ENCODE results near the gene CDKAL1. TPM values are rescaled to one million over a fixed set of nuclear protein-coding genes. Genes with fewer than 3 reads are reported as not detected.

CDKAL1 gene
- total and polyA plus RNA-seq, 9 of the 15 experiments (the other 6 are each of a cell fraction or from before 2014, with no cell fraction given), result 11.2 to 36.3 (median 20.1) TPM

GRCh38 chr6:21200134-21200870, 666.0 kb downstream of the CDKAL1 start:
- no peak overlapping the region for H2AFZ ChIP-seq (ENCODE audit: low read depth, low read length)
- H3K79me2 ChIP-seq (ENCODE audit: control insufficient read depth, insufficient read depth, low read length), result no peaks in the 10 kb centered on the region
- no peaks in the 10 kb centered on the region for H4K20me1 ChIP-seq (replicated peaks; ENCODE audit: control insufficient read depth, insufficient read depth, low read length)
- no peaks in the 10 kb centered on the region for H3K9me1 ChIP-seq (ENCODE audit: control insufficient read depth, insufficient read depth, low read length)
- no peaks in the 10 kb centered on the region for H3K36me3 ChIP-seq (ENCODE audit: control insufficient read depth, insufficient read depth, low read length)
- whole genome bisulfite sequencing (ENCODE audit: insufficient coverage, low coverage, missing lambda C conversion rate), result 58% methylated on average over 7 of the region's 7 CpGs
- H3K9me3 ChIP-seq (replicated peaks; ENCODE audit: control insufficient read depth, insufficient read depth, low read depth, low read length), result no peaks in the 10 kb centered on the region
- FAIRE-seq (no peak), ATAC-seq (no peak), DNase-seq (ENCODE audit: extremely low read depth in 1 of 4, low spot score in 3 of 4) (no peak)
- H3K4me1 ChIP-seq (replicated peaks in 1 of 2; ENCODE audit: control insufficient read depth in 2 of 2, insufficient read depth in 2 of 2, low read length in 2 of 2), result no peaks in the 10 kb centered on the region
- no peak overlapping the region for H3K9ac ChIP-seq (ENCODE audit: insufficient read depth in 1 of 2, low read depth in 2 of 2, low read length in 2 of 2)
- no peak for TF ChIP-seq MAFK (IDR thresholded peaks at IDR 0.05; ENCODE audit: low read length)
- no peak for TF ChIP-seq CEBPB (tag; IDR thresholded peaks at IDR 0.05)
- TF ChIP-seq RFX1 (IDR thresholded peaks at IDR 0.05), result no peak
- H3K4me3 ChIP-seq, result no peak overlapping the region
- ChIA-PET POLR2A (no interaction called here), CTCF (ENCODE audit: low intra/inter-chr PET ratio) (no interaction called here)
- in situ Hi-C loops (cut with MboI) (no loop called here), intact Hi-C loops (cut with micrococcal nuclease) (no loop called here)
- H3K27me3 ChIP-seq (ENCODE audit: control insufficient read depth in 2 of 2, insufficient read depth in 2 of 2, low read length in 2 of 2), result no peaks in the 10 kb centered on the region
- no peak overlapping the region for H3K4me2 ChIP-seq (ENCODE audit: insufficient read depth, low read length)
- BruUV-seq (replicated peaks), result no TSS peak
- no peak overlapping the region for H3K27ac ChIP-seq (ENCODE audit: extremely low read depth, low read depth, low read length)

GRCh38 chr6:21201187-21201586, 666.9 kb downstream of the CDKAL1 start:
- BruUV-seq (replicated peaks), result no TSS peak
- Histone ChIP-seq H2AFZ (ENCODE audit: low read depth, low read length) (no peak overlapping the region), H3K9me3 (replicated peaks; ENCODE audit: control insufficient read depth, insufficient read depth, low read depth, low read length) (no peaks in the 10 kb centered on the region), H3K36me3 (ENCODE audit: control insufficient read depth, insufficient read depth, low read length) (no peaks in the 10 kb centered on the region), H3K27ac (ENCODE audit: extremely low read depth, low read depth, low read length) (no peak overlapping the region), H3K79me2 (ENCODE audit: control insufficient read depth, insufficient read depth, low read length) (no peaks in the 10 kb centered on the region), H3K4me3 (no peak overlapping the region), H3K4me2 (ENCODE audit: insufficient read depth, low read length) (no peak overlapping the region), H3K9me1 (ENCODE audit: control insufficient read depth, insufficient read depth, low read length) (no peaks in the 10 kb centered on the region), H4K20me1 (replicated peaks; ENCODE audit: control insufficient read depth, insufficient read depth, low read length) (no peaks in the 10 kb centered on the region), H3K4me1 (replicated peaks in 1 of 2; ENCODE audit: control insufficient read depth in 2 of 2, insufficient read depth in 2 of 2, low read length in 2 of 2) (no peaks in the 10 kb centered on the region), H3K27me3 (ENCODE audit: control insufficient read depth in 2 of 2, insufficient read depth in 2 of 2, low read length in 2 of 2) (no peaks in the 10 kb centered on the region), H3K9ac (ENCODE audit: insufficient read depth in 1 of 2, low read depth in 2 of 2, low read length in 2 of 2) (no peak overlapping the region)
- ChIA-PET CTCF (ENCODE audit: low intra/inter-chr PET ratio) (no interaction called here), POLR2A (interaction anchor here (0.6 to 1.6 kb wide), 2 partner anchors 9 to 631 kb away, joined by 3 to 6 read pairs; no protein-coding TSS in a partner anchor)
- FAIRE-seq, result no peak
- WGBS (ENCODE audit: insufficient coverage, low coverage, missing lambda C conversion rate), result 64% methylated on average over 4 of the region's 4 CpGs
- DNase-seq (ENCODE audit: extremely low read depth in 1 of 4, low spot score in 3 of 4), result no peak
- ATAC-seq, result no peak
- intact Hi-C loops (cut with micrococcal nuclease) (no loop called here), in situ Hi-C loops (cut with MboI) (no loop called here)
- TF ChIP-seq EP400 (IDR thresholded peaks at IDR 0.05) (no peak), HNRNPK (IDR thresholded peaks at IDR 0.05; ENCODE audit: low read depth, low read length, poor library complexity, severe bottlenecking) (no peak), CBX8 (IDR thresholded peaks at IDR 0.05; ENCODE audit: borderline replicate concordance, extremely low read depth, low read depth, low read length, poor library complexity, severe bottlenecking) (no peak), E2F5 (CRISPR knock-in tag; IDR thresholded peaks at IDR 0.05) (no peak), ZC3H11A (IDR thresholded peaks at IDR 0.05; ENCODE audit: low read depth, low read length) (no peak), GATA2 (CRISPR knock-in tag; IDR thresholded peaks at IDR 0.05) (no peak), ZNF507 (tag; conservative IDR thresholded peaks at IDR 0.05) (no peak), RCOR1 (IDR thresholded peaks at IDR 0.05; ENCODE audit: borderline replicate concordance in 1 of 2, low read depth in 2 of 2, low read length in 2 of 2) (no peak)

All from K562 (cell line).